WI38 (cell line): Measurements from ENCODE around the gene LY6G5C.

Source experiments
- H3K4me3 ChIP-seq: 2 replicates; pipeline ENCODE4 v1.5.1; 2011; ENCODE audit warnings: low read depth, mild to moderate bottlenecking, control low read depth, low read length
- CTCF ChIP-seq: IDR thresholded peaks from 2 replicates; pipeline ENCODE4 v1.5.1; 2012; ENCODE audit warnings: low read depth, mild to moderate bottlenecking, control low read depth, low read length

The LY6G5C gene

GRCh38 chr6:31680226-31681134 is at the start of gene LY6G5C:
Gene LY6G5C, minus strand, starts transcription at chr6:31681067. Its CDS starts 694 bp downstream, at chr6:31680373.
- H3K4me3 ChIP-seq: peak within 1 kb of the TSS; percentile 57
- peak; percentile 54 for TF ChIP-seq CTCF

- TF ChIP-seq CTCF: no peak
Measured at GRCh38 chr6:31729979-31730630, 49.2 kb upstream of the LY6G5C start.

GRCh38 chr6:31729515-31729978 is 48.7 kb upstream of the LY6G5C start:
- peak overlapping the region; percentile 80 for H3K4me3 ChIP-seq
- no peak for TF ChIP-seq CTCF

More at GRCh38 chr6:31729979-31730630, 49.2 kb upstream of the LY6G5C start:
- peak overlapping the region; percentile 80 for H3K4me3 ChIP-seq

GRCh38 chr6:31728767-31729514 is 48.1 kb upstream of the LY6G5C start, which contains the start of gene DDAH2:
Gene DDAH2, minus strand, starts transcription at chr6:31729299. Its CDS starts 138 bp downstream, at chr6:31729161.
- TF ChIP-seq CTCF: peak; percentile 71; the same call in 1 of the 2 replicates
- H3K4me3 ChIP-seq: peak within 1 kb of the TSS; percentile 80

- peak overlapping the region; percentile 80; the same call in 1 of the 2 replicates for H3K4me3 ChIP-seq
- TF ChIP-seq CTCF: no peak
Measured at GRCh38 chr6:31727717-31728671, 47.1 kb upstream of the LY6G5C start.

- no peak overlapping the region for H3K4me3 ChIP-seq
- no peak for TF ChIP-seq CTCF
Measured at GRCh38 chr6:31727034-31727716, 46.3 kb upstream of the LY6G5C start.
